HEK293 (cell line): Measurements from ENCODE around the gene DHRS3.

Source experiments
- CTCF ChIA-PET: fragments of 350-600 bp; formaldehyde crosslinking; extraction: SDS; loops from one replicate; lab custom pipeline; 2021; ENCODE audit warnings: antibody characterized with exemption; lab: Yijun Ruan, JAX
- POLR2A ChIA-PET: fragments of 300-600 bp; formaldehyde crosslinking; extraction: SDS; loops from one replicate; lab custom pipeline; 2020; ENCODE audit warnings: antibody characterized with exemption, inconsistent platforms; lab: Yijun Ruan, JAX
- H3K27ac ChIP-seq: fragments of 200-500 bp; sonication (Bioruptor generic); 2 replicates; pipeline ENCODE4 v1.5.1; 2014; ENCODE audit warnings: low read depth, low read length, control low read depth, inconsistent platforms; ENCODE audit errors: extremely low read depth
- H3K36me3 ChIP-seq, 2 experiments: fragments of 200-500 bp in 1 of 2; sonication (Bioruptor generic) in 1 of 2; 1 replicate in 1 of 2; 2 replicates in 1 of 2; pipeline ENCODE4 v1.5.1; 2014 to 2017; ENCODE audit warnings: inconsistent platforms in 2 of 2, low read length in 2 of 2; ENCODE audit not compliant: control insufficient read depth in 2 of 2, insufficient read depth in 1 of 2
- H3K4me1 ChIP-seq: fragments of 200-500 bp; sonication (Bioruptor generic); 2 replicates; pipeline ENCODE4 v1.5.1; 2014; ENCODE audit warnings: mild to moderate bottlenecking, low read length, inconsistent platforms; ENCODE audit not compliant: control insufficient read depth, insufficient read depth
- H3K4me3 ChIP-seq: 2 replicates; pipeline ENCODE4 v1.5.1; 2011; ENCODE audit warnings: low read depth, mild to moderate bottlenecking, control low read depth, low read length, moderate library complexity
- H3K9me3 ChIP-seq: fragments of 200-500 bp; sonication (Bioruptor generic); 2 replicates; pipeline ENCODE4 v1.5.1; 2014; ENCODE audit warnings: low read depth, low read length, inconsistent platforms; ENCODE audit not compliant: control insufficient read depth, insufficient read depth
- AEBP2 ChIP-seq: fragments of 450-650 bp; formaldehyde crosslinking; IDR thresholded peaks from 2 replicates; pipeline ENCODE4 v1.5.1; 2016; ENCODE audit warnings: missing biosample characterization, missing genetic modification characterization, borderline replicate concordance
- CTCF ChIP-seq: fragments of 450-650 bp; formaldehyde crosslinking; IDR thresholded peaks from 2 replicates; pipeline ENCODE4 v1.5.1; 2016; ENCODE audit warnings: missing biosample characterization, missing genetic modification characterization
- GLIS1 ChIP-seq: fragments of 450-650 bp; formaldehyde crosslinking; IDR thresholded peaks from 2 replicates; pipeline ENCODE4 v1.5.1; 2016; ENCODE audit warnings: missing biosample characterization, missing genetic modification characterization
- HIC1 ChIP-seq: fragments of 450-650 bp; formaldehyde crosslinking; IDR thresholded peaks from 2 replicates; pipeline ENCODE4 v1.5.1; 2016; ENCODE audit warnings: missing biosample characterization, missing genetic modification characterization
- HOXC10 ChIP-seq: sonication (generic); formaldehyde crosslinking; IDR thresholded peaks from 2 replicates; pipeline ENCODE4 v1.8.1; 2023; ENCODE audit warnings: mild to moderate bottlenecking, missing genetic modification reagents
- MEIS1 ChIP-seq: sonication (generic); formaldehyde crosslinking; IDR thresholded peaks from 2 replicates; pipeline ENCODE4 v1.8.1; 2022; ENCODE audit warnings: missing genetic modification reagents, mild to moderate bottlenecking, borderline replicate concordance
- PRDM10 ChIP-seq: fragments of 450-650 bp; formaldehyde crosslinking; IDR thresholded peaks from 2 replicates; pipeline ENCODE4 v1.5.1; 2016; ENCODE audit warnings: missing biosample characterization, missing genetic modification characterization
- PRDM6 ChIP-seq: fragments of 450-650 bp; formaldehyde crosslinking; IDR thresholded peaks from 2 replicates; pipeline ENCODE4 v1.5.1; 2017; ENCODE audit warnings: missing biosample characterization, missing genetic modification characterization
- SCRT1 ChIP-seq: fragments of 450-650 bp; formaldehyde crosslinking; IDR thresholded peaks from 2 replicates; pipeline ENCODE4 v1.5.1; 2016; ENCODE audit warnings: missing biosample characterization, missing genetic modification characterization, borderline replicate concordance
- SCRT2 ChIP-seq: fragments of 450-650 bp; formaldehyde crosslinking; IDR thresholded peaks from 2 replicates; pipeline ENCODE4 v1.5.1; 2016; ENCODE audit warnings: missing biosample characterization, missing genetic modification characterization
- ZBTB11 ChIP-seq: fragments of 450-650 bp; formaldehyde crosslinking; conservative IDR thresholded peaks from 2 replicates; pipeline ENCODE4 v1.5.1; 2016; ENCODE audit warnings: low read depth, missing biosample characterization, missing genetic modification characterization
- ZBTB17 ChIP-seq: fragments of 450-650 bp; formaldehyde crosslinking; IDR thresholded peaks from 2 replicates; pipeline ENCODE4 v1.5.1; 2016; ENCODE audit warnings: missing biosample characterization, missing genetic modification characterization
- ZFHX2 ChIP-seq: fragments of 450-650 bp; formaldehyde crosslinking; conservative IDR thresholded peaks from 2 replicates; pipeline ENCODE4 v1.5.1; 2016; ENCODE audit warnings: missing biosample characterization, missing genetic modification characterization
- ZNF138 ChIP-seq: fragments of 450-650 bp; formaldehyde crosslinking; IDR thresholded peaks from 2 replicates; pipeline ENCODE4 v1.5.1; 2016; ENCODE audit warnings: missing biosample characterization, missing genetic modification characterization, borderline replicate concordance
- ZNF16 ChIP-seq: fragments of 450-650 bp; formaldehyde crosslinking; IDR thresholded peaks from 2 replicates; pipeline ENCODE4 v1.5.1; 2016; ENCODE audit warnings: low read depth, missing biosample characterization, missing genetic modification characterization
- ZNF24 ChIP-seq: fragments of 450-650 bp; formaldehyde crosslinking; IDR thresholded peaks from 2 replicates; pipeline ENCODE4 v1.5.1; 2016; ENCODE audit warnings: missing biosample characterization, missing genetic modification characterization
- ZNF274 ChIP-seq, 2 experiments: fragments of 200-500 bp in 1 of 2; fragments of 450-650 bp in 1 of 2; sonication (Bioruptor generic) in 1 of 2; formaldehyde crosslinking in 1 of 2; IDR thresholded peaks; 2 replicates each; pipeline versions ENCODE4 v1.5.1 to v1.6.1; 2014 to 2016; ENCODE audit warnings: borderline replicate concordance in 1 of 2, inconsistent platforms in 1 of 2, low read length in 1 of 2, missing biosample characterization in 1 of 2, missing genetic modification characterization in 1 of 2
- ZNF510 ChIP-seq: fragments of 450-650 bp; formaldehyde crosslinking; IDR thresholded peaks from 2 replicates; pipeline ENCODE4 v1.5.1; 2018; ENCODE audit warnings: mild to moderate bottlenecking, missing genetic modification characterization, missing biosample characterization; ENCODE audit not compliant: insufficient replicate concordance
- ZNF549 ChIP-seq: fragments of 450-650 bp; IDR thresholded peaks from 2 replicates; pipeline ENCODE4 v1.5.1; 2018; ENCODE audit warnings: missing biosample characterization, missing genetic modification characterization, mild to moderate bottlenecking, inconsistent platforms, moderate library complexity
- ZNF658 ChIP-seq: fragments of 450-650 bp; formaldehyde crosslinking; IDR thresholded peaks from 2 replicates; pipeline ENCODE4; 2016; ENCODE audit warnings: missing biosample characterization, missing genetic modification characterization
- ZNF791 ChIP-seq: fragments of 450-650 bp; formaldehyde crosslinking; IDR thresholded peaks from 2 replicates; pipeline ENCODE4 v1.5.1; 2016; ENCODE audit warnings: missing biosample characterization, missing genetic modification characterization
- ZXDB ChIP-seq: fragments of 450-650 bp; formaldehyde crosslinking; IDR thresholded peaks from 2 replicates; pipeline ENCODE4 v1.5.1; 2016; ENCODE audit warnings: missing biosample characterization, missing genetic modification characterization

The DHRS3 gene

GRCh38 chr1:12518931-12519692, 98.9 kb downstream of the DHRS3 start:
- ChIA-PET POLR2A (no interaction called here), CTCF (no interaction called here)
- Histone ChIP-seq H3K4me1 (0 out of 2 replicates have a peak, but pooled peaks cover 3% of the 10 kb centered on the region), H3K36me3 (no peaks in the 10 kb centered on the region), H3K4me3 (no peak overlapping the region), H3K9me3 (no peaks in the 10 kb centered on the region), H3K27ac (no peak overlapping the region)
- TF ChIP-seq PRDM10 = peak; percentile 92
- peak; percentile 27; the same call in 1 of the 2 replicates for TF ChIP-seq SCRT1 (tag by site-specific recombination)
- no peak for TF ChIP-seq ZBTB17 (tag by site-specific recombination)
- TF ChIP-seq ZNF549 (tag by site-specific recombination) = no peak
- no peak for TF ChIP-seq ZBTB11
- TF ChIP-seq ZNF24 (tag by site-specific recombination) = no peak
- peak; percentile 69 for TF ChIP-seq ZFHX2 (tag by site-specific recombination)
- no peak for TF ChIP-seq PRDM6 (tag by site-specific recombination)
- no peak for TF ChIP-seq ZNF138 (tag by site-specific recombination)
- TF ChIP-seq HOXC10 (CRISPR knock-in tag) = no peak
- TF ChIP-seq MEIS1 (CRISPR knock-in tag) = no peak
- TF ChIP-seq CTCF (tag by site-specific recombination) = no peak
- TF ChIP-seq GLIS1 (tag by site-specific recombination) = peak; percentile 66
- TF ChIP-seq HIC1 (tag by site-specific recombination) = no peak
- TF ChIP-seq ZNF16 (tag by site-specific recombination) = no peak
- TF ChIP-seq ZNF510 (tag by site-specific recombination) = no peak
- TF ChIP-seq ZNF274 (IDR thresholded peaks at IDR 0.05; ENCODE audit: low read length) = no peak
- TF ChIP-seq ZNF274 (tag by site-specific recombination; IDR thresholded peaks at IDR 0.05; ENCODE audit: borderline replicate concordance) = no peak
- TF ChIP-seq ZNF791 (tag by site-specific recombination) = no peak
- peak; percentile 69 for TF ChIP-seq SCRT2 (tag by site-specific recombination)
- no peak for TF ChIP-seq AEBP2 (tag by site-specific recombination)
- TF ChIP-seq ZXDB = 0 out of 2 replicates have a peak, but pooled peaks have one; percentile 34
- no peak for TF ChIP-seq ZNF658 (tag by site-specific recombination)
